ENCODE measurements around the gene LST1.
"Not testable (repeated sequence)": the region's sequence is repeated elsewhere in the genome, so short reads cannot be mapped to it uniquely, and the experiment has no call there.

LST1 gene

GRCh38 chr6:31581434-31582229 is 4.4 kb upstream of the LST1 start:
- DNase-seq = no peak

GRCh38 chr6:31582230-31582643 is 3.8 kb upstream of the LST1 start, which contains the start of gene LTB:
TSS of gene LTB (minus strand) at chr6:31582424. CDS start at chr6:31582417, 7 bp downstream.
- no peak for DNase-seq

- no peak for DNase-seq
These were observed 586 bp upstream of the LST1 start for GRCh38 chr6:31585491-31585890.

- no peak for DNase-seq
These were observed 663 bp downstream of the LST1 start for GRCh38 chr6:31586599-31587281.

- no peak for DNase-seq
These were observed 2.0 kb downstream of the LST1 start for GRCh38 chr6:31587791-31588777.

DNA sequence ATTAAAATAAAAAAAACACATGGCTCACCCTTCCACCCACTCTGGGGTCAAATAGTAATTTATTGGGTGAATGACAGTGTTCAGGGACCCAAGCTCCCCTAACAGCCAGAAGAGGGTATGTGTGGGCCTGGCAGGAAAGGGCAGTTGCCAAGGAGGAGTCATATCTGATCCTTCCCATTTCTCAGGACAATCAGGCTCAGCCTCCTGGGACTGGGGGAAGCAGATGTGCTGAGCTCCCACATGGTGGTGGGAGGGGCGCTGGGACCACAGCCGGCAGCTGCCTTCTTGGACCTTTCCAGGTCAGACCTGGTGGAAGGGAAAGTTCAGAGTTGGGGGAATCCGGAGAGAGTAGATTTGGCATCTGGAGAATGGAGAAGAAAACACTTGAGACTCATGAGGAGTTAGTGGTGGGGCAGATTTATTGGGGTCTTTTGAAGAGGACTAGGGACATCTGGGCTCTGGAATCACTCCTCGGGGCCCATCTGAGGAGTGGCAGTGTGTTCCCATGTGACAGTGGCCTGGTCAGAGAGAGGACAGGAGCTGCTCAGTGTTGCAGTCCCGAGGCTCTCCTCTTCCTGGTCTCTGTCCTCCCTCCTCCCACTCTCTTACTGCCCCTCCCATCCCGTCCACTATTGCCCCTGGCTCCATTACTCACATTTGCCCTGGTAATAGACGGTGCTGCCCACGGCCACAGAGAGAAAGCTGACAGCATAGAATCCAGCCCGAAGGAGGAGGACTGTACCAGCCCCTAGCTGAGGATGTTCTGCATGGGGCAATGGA is 3.0 kb downstream of the LST1 start:
- no peak for DNase-seq

DNA sequence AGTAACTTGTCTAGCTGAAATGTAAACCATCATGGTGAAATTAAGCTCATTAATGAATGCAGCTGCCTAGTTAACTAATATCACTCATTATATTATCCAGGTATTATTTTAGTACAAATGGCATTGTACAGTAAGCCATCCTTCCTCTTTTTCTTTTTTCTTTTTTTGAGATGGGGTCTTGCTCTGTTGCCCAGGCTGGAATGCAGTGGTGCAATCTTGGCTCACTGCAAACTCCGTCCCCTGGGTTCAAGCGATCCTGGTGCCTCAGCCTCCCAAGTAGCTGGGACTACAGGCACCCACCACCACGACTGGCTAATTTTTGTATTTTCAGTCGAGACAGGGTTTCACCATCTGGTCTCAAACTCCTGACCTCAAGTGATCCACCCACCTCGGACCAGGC is 4.6 kb downstream of the LST1 start:
- not testable (repeated sequence) for DNase-seq

DNA sequence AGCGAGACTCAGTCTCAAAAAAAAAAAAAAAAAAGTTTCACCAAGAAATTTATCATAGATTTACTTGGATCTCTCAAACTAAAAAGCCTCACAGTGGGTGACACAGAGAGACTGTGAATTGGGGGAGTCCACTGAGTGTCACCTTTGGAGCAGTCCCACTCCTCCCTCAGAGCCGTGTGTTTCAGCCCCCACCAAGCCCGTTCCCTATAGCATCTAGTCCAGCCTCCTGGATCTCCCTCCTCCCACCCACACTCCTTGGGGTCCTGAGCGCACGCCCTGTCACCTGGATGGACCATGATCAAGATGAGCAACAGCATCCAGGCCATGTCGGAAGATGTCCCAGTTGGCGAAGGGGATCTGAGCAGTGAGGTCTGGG is 6.3 kb downstream of the LST1 start:
- DNase-seq = no peak

- DNase-seq = no peak
These were observed 10.9 kb downstream of the LST1 start for GRCh38 chr6:31597006-31597405.

GRCh38 chr6:31607317-31607716 is 21.2 kb downstream of the LST1 start:
- no peak for DNase-seq

- no peak for DNase-seq
These were observed 23.7 kb downstream of the LST1 start for GRCh38 chr6:31609519-31610406.

GRCh38 chr6:31610968-31611367 is 24.9 kb downstream of the LST1 start:
- DNase-seq = no peak

DNA sequence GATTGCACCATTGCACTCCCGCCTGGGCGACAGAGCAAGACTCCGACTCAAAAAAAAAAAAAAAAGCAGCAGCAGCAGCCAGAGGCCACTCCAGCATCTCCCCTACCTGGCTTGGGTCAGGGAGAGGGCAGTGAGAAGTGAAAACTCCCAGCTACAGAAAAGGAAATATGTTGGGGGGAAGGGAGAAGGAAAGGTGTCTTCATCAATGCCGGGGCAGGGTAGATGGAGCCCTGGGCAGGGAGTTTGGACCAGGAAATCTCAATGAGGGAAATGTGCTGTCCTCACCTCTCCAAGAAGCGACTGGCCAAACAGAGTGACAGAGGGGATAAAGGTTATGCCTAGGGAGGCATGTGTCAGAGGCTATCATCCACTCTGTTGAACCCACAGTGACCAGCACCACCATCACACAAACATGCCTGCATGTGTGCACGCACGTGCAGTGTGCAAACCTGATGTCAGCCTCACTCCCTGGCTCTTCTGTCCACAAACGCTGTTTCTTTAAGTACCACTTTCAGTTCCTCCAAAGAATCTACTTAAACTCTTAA is 28.1 kb downstream of the LST1 start:
- no peak for DNase-seq

- DNase-seq = no peak
These were observed 28.9 kb downstream of the LST1 start, which contains the start of gene AIF1 for GRCh38 chr6:31614684-31615578. TSS of gene AIF1 (plus strand) at chr6:31615234. CDS start at chr6:31615330, 96 bp downstream.

GRCh38 chr6:31615748-31616147 is 29.7 kb downstream of the LST1 start:
- no peak for DNase-seq

DNA sequence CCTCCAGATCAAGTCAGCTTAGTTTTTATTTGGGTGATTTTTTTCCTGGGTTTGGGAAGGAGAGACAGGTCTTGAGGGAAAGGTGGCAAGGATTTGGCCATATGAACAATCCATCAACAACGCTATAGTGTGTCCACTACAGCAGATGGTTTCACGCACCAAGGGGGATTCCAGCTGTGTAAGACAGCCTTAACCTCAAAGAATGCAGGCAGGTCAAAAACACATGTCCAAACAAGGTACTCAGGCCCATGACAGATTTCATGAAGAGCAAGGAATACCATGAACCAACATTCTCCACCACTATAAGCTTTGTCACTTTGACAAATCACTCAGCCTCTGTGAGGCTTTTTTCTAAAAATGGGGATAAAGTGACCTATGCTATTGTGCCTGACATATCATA is 30.9 kb downstream of the LST1 start:
- no peak for DNase-seq

GRCh38 chr6:31619805-31620585 is 33.9 kb downstream of the LST1 start:
- peak; percentile 98 for DNase-seq

DNA sequence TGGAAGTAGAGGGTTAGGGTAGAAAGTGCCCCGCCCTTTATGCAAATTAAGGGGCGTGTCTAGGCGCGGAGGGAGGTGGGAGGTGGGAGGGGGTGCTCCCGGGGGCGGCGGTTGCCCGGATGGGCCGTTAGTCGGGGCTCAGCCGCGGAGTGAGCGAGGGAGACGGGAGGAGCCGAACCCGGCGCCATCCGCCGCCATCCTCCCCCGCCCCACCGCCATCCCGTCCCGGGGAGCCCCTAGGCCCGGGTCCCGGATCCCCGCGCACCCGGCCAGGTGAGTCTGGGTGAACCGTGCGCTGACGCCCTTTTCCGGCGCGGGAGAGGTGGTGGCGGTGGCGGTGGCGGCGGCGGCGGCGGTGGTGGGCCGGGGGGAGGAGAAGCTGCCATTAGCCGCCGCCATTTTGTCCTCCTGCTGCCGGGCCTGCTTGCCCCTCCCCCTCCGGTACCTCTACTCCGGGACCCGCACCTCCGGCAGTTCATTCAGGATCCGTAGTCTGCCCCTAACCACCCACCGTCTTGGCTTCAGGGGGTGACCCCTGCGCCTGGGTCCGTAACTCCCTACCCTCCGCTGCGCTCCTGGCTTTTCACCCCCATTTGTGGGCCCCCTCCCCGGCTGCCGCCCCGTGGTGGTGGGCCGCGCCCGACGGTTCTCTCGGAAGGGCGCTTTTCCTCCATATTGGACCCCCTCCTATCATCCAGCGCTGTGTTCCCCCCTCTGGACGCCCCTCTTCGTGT is 34.7 kb downstream of the LST1 start, which contains the start of gene PRRC2A:
PRRC2A (plus strand) TSS at position 130 of the 734 bp plus-strand sequence. CDS start 2,075 bp downstream, outside the sequence.
- DNase-seq = peak; percentile 97
